COLO829 (cell line): ENCODE results near the gene VGLL2.
A peak's percentile ranks its signal among the peaks of the same experiment; 100 is the strongest.
"Not testable (repeated sequence)": the region's sequence is repeated elsewhere in the genome, so short reads cannot be mapped to it uniquely, and the experiment has no call there.

Experiments used
- DNase-seq: peaks from one replicate; pipeline ENCODE4 v3.0.0; 2012; ENCODE audit warnings: low spot score

VGLL2 gene

GRCh38 chr6:117265410-117266256, at the start of gene VGLL2:
VGLL2 (plus strand) TSS chr6:117265558; CDS start chr6:117265764, 206 bp downstream.
- DNase-seq = peak; percentile 15

- DNase-seq = no peak
These were observed 42.5 kb upstream of the VGLL2 start for GRCh38 chr6:117222861-117223260.

- no peak for DNase-seq
These were observed 38.6 kb upstream of the VGLL2 start for GRCh38 chr6:117226778-117227177.

GRCh38 chr6:117227245-117227962, 38.0 kb upstream of the VGLL2 start:
- no peak for DNase-seq

- no peak for DNase-seq
These were observed 37.2 kb upstream of the VGLL2 start for GRCh38 chr6:117228202-117228601.

GRCh38 chr6:117229870-117230269, 35.5 kb upstream of the VGLL2 start:
- DNase-seq = no peak

GRCh38 chr6:117231466-117231865, 33.9 kb upstream of the VGLL2 start:
- no peak for DNase-seq

- no peak for DNase-seq
These were observed 33.2 kb upstream of the VGLL2 start for GRCh38 chr6:117232196-117232595.

GRCh38 chr6:117233145-117233544, 32.2 kb upstream of the VGLL2 start:
- DNase-seq = no peak

- peak; percentile 2 for DNase-seq
These were observed 27.8 kb upstream of the VGLL2 start for GRCh38 chr6:117237561-117237960.

- DNase-seq = not testable (repeated sequence)
These were observed 20.8 kb upstream of the VGLL2 start for GRCh38 chr6:117244571-117244970.

- not testable (repeated sequence) for DNase-seq
These were observed 20.4 kb upstream of the VGLL2 start for GRCh38 chr6:117244979-117245378.

- no peak for DNase-seq
These were observed 11.6 kb upstream of the VGLL2 start for GRCh38 chr6:117253785-117254184.

- DNase-seq = no peak
These were observed 2.6 kb upstream of the VGLL2 start for GRCh38 chr6:117262799-117263198.

- DNase-seq = no peak
These were observed 1.9 kb upstream of the VGLL2 start for GRCh38 chr6:117263353-117263927.

- no peak for DNase-seq
These were observed 1.0 kb upstream of the VGLL2 start for GRCh38 chr6:117264369-117264691.

GRCh38 chr6:117264692-117265409, 507 bp upstream of the VGLL2 start:
- DNase-seq = peak; percentile 2

- no peak for DNase-seq
These were observed 1.1 kb downstream of the VGLL2 start for GRCh38 chr6:117266257-117267053.

GRCh38 chr6:117267054-117267347, 1.6 kb downstream of the VGLL2 start:
- no peak for DNase-seq

- DNase-seq = no peak
These were observed 2.6 kb downstream of the VGLL2 start for GRCh38 chr6:117267766-117268534.

- no peak for DNase-seq
These were observed 3.6 kb downstream of the VGLL2 start for GRCh38 chr6:117268924-117269323.
